Measurements from ENCODE around the gene ATRIP. TPM values are rescaled to one million over a fixed set of nuclear protein-coding genes. Genes with fewer than 3 reads are reported as not detected.

The ATRIP gene
- total and polyA plus RNA-seq, 10 of the 15 experiments (the other 5 are each of a cell fraction or from before 2014, with no cell fraction given): 1.4 to 16.0 (median 10.1) TPM

- peak overlapping the region; percentile 71 for H3K4me3 ChIP-seq
- peak overlapping the region; percentile 51 for H2AFZ ChIP-seq (ENCODE audit: control insufficient read depth, low read depth, low read length)
- H3K27ac ChIP-seq (ENCODE audit: control insufficient read depth, insufficient read depth): peak overlapping the region; percentile 100
- FAIRE-seq: peak; percentile 96
- WGBS (ENCODE audit: insufficient coverage, insufficient replicate concordance, low lambda C conversion rate, missing lambda C conversion rate): 6% methylated on average over 15 of the region's 17 CpGs
- peaks cover 31% of the 10 kb centered on the region for H3K4me1 ChIP-seq (ENCODE audit: control insufficient read depth, insufficient read depth, low read length)
- H3K36me3 ChIP-seq (ENCODE audit: control insufficient read depth in 2 of 2, insufficient read depth in 2 of 2, low read length in 1 of 2): peaks cover 0 to 8% of the 10 kb centered on the region in 2 experiments; a peak in 3 of 4 replicates
- no peaks in the 10 kb centered on the region for H3K27me3 ChIP-seq (replicated peaks in 1 of 2; ENCODE audit: control insufficient read depth in 2 of 2, insufficient read depth in 2 of 2, low read length in 1 of 2)
- H3K79me2 ChIP-seq (ENCODE audit: control insufficient read depth, insufficient read depth, low read length): peaks cover 42% of the 10 kb centered on the region
- H3K9ac ChIP-seq (ENCODE audit: control insufficient read depth, insufficient read depth, low read length): peak overlapping the region; percentile 99
- BruUV-seq (replicated peaks): no TSS peak
- ChIA-PET CTCF (interaction anchor here (0.9 to 3.1 kb wide), 21 partner anchors 9 to 162 kb away, joined by 3 to 37 read pairs (median 4); partner anchors contain the start of genes CCDC51, PFKFB4, SHISA5 and SLC26A6), SMC1A (ENCODE audit: uncharacterized antibody, unreplicated experiment) (interaction anchor here (0.6 to 3.4 kb wide), 16 partner anchors 10 to 80 kb away, joined by 3 to 18 read pairs (median 5); partner anchors contain the start of genes CCDC51 and TMA7), POLR2A (interaction anchor here (0.5 to 10.0 kb wide), 22 partner anchors 10 to 1490 kb away, joined by 3 to 91 read pairs (median 4); partner anchors contain the start of genes ATRIP, CCDC51, PFKFB4 and QRICH1), RAD21 (ENCODE audit: unreplicated experiment) (interaction anchor here (0.9 to 2.4 kb wide), 15 partner anchors 27 to 232 kb away, joined by 3 to 23 read pairs (median 5); partner anchors contain the start of genes ATRIP, CCDC51, PFKFB4 and SHISA5)
- ATAC-seq: peak; percentile 91
- intact Hi-C loops (cut with micrococcal nuclease; ENCODE audit: unreplicated experiment): no loop called here
- in situ Hi-C loops (cut with MboI): no loop called here
- no peaks in the 10 kb centered on the region for H4K20me1 ChIP-seq (ENCODE audit: control insufficient read depth, insufficient read depth)
- no peaks in the 10 kb centered on the region for H3K9me3 ChIP-seq (replicated peaks; ENCODE audit: control insufficient read depth, insufficient read depth, low read length)
- peak; percentile 96 for DNase-seq (ENCODE audit: low read depth, low spot score)
- H3K4me2 ChIP-seq (ENCODE audit: control insufficient read depth, insufficient read depth): peak overlapping the region; percentile 97
- TF ChIP-seq ETV6 (conservative IDR thresholded peaks at IDR 0.05 in 1 of 2, IDR thresholded peaks at IDR 0.05 in 1 of 2; ENCODE audit: borderline replicate concordance in 1 of 2, low read depth in 1 of 2): peak in 1 of 2 experiments; percentile 98; a peak in 2 of 4 replicates
- no peak for TF ChIP-seq NFYB (IDR thresholded peaks at IDR 0.05; ENCODE audit: insufficient read depth, low read depth, low read length)
- no peak for TF ChIP-seq SUPT20H (IDR thresholded peaks at IDR 0.05; ENCODE audit: borderline replicate concordance, control insufficient read depth, low read depth, low read length)
- TF ChIP-seq ATF7 (IDR thresholded peaks at IDR 0.05; ENCODE audit: low read depth): peak; percentile 99
- no peak for TF ChIP-seq YBX1 (IDR thresholded peaks at IDR 0.05)
- TF ChIP-seq EP300 (IDR thresholded peaks at IDR 0.05; ENCODE audit: borderline replicate concordance in 1 of 2, control insufficient read depth in 1 of 2, low read depth in 2 of 2, low read length in 2 of 2): peak; percentile 59 to 64; a peak in 2 of 4 replicates
- no peak for TF ChIP-seq SRF (IDR thresholded peaks at IDR 0.05; ENCODE audit: low read depth in 2 of 2, low read length in 2 of 2)
- TF ChIP-seq EED (IDR thresholded peaks at IDR 0.05; ENCODE audit: low read depth): peak; percentile 92
- no peak for TF ChIP-seq SUZ12 (IDR thresholded peaks at IDR 0.05; ENCODE audit: unreplicated experiment)
- no peak for TF ChIP-seq ZSCAN29 (IDR thresholded peaks at IDR 0.05)
- no peak for TF ChIP-seq TCF3 (IDR thresholded peaks at IDR 0.05; ENCODE audit: borderline replicate concordance, insufficient read depth, low read depth, low read length)
- peak; percentile 64; the same call in 1 of the 2 replicates for TF ChIP-seq IRF4 (IDR thresholded peaks at IDR 0.05; ENCODE audit: low read depth, low read length)
- TF ChIP-seq RBBP5 (conservative IDR thresholded peaks at IDR 0.05): no peak
- TF ChIP-seq ZNF24 (IDR thresholded peaks at IDR 0.05): no peak
- TF ChIP-seq RELB (IDR thresholded peaks at IDR 0.05; ENCODE audit: low read depth): peak; percentile 91
- no peak for TF ChIP-seq FOS (IDR thresholded peaks at IDR 0.05; ENCODE audit: borderline replicate concordance, extremely low read depth, insufficient read length)
- peak; percentile 53; the same call in 1 of the 2 replicates for TF ChIP-seq ZBED1 (IDR thresholded peaks at IDR 0.05; ENCODE audit: borderline replicate concordance)
- TF ChIP-seq CHD4 (IDR thresholded peaks at IDR 0.05): no peak
- TF ChIP-seq DPF2 (IDR thresholded peaks at IDR 0.05): peak; percentile 59; the same call in 1 of the 2 replicates
- TF ChIP-seq ZNF274 (IDR thresholded peaks at IDR 0.05; ENCODE audit: insufficient read depth, insufficient read length): no peak
- no peak for TF ChIP-seq PBX3 (IDR thresholded peaks at IDR 0.05; ENCODE audit: insufficient replicate concordance, low read depth, low read length)
These were observed 26.5 kb downstream of the ATRIP start for GRCh38 chr3:48472923-48473616.

Data from GM12878 (cell line).